Measurements from ENCODE around the gene RNF8.
"Not testable (repeated sequence)": the region's sequence is repeated elsewhere in the genome, so short reads cannot be mapped to it uniquely, and the experiment has no call there.

The RNF8 gene

GRCh38 chr6:37321516-37322415 is 32.0 kb upstream of the RNF8 start:
- no peak for DNase-seq (ENCODE audit: low spot score)

- no peak for DNase-seq (ENCODE audit: low spot score)
These were observed 30.2 kb upstream of the RNF8 start for GRCh38 chr6:37323580-37323979.

- DNase-seq (ENCODE audit: low spot score): no peak
These were observed 29.4 kb upstream of the RNF8 start for GRCh38 chr6:37324131-37325033.

GRCh38 chr6:37330345-37330744 is 23.4 kb upstream of the RNF8 start:
- not testable (repeated sequence) for DNase-seq (ENCODE audit: low spot score)

GRCh38 chr6:37331047-37331446 is 22.7 kb upstream of the RNF8 start:
- no peak for DNase-seq (ENCODE audit: low spot score)

- DNase-seq (ENCODE audit: low spot score): no peak
These were observed 20.9 kb upstream of the RNF8 start for GRCh38 chr6:37332894-37333293.

- no peak for DNase-seq (ENCODE audit: low spot score)
These were observed 19.7 kb upstream of the RNF8 start for GRCh38 chr6:37334047-37334446.

GRCh38 chr6:37338317-37338716 is 15.5 kb upstream of the RNF8 start:
- not testable (repeated sequence) for DNase-seq (ENCODE audit: low spot score)

GRCh38 chr6:37338745-37339255 is 15.0 kb upstream of the RNF8 start:
- no peak for DNase-seq (ENCODE audit: low spot score)

GRCh38 chr6:37339741-37340638 is 13.8 kb upstream of the RNF8 start:
- no peak for DNase-seq (ENCODE audit: low spot score)

- no peak for DNase-seq (ENCODE audit: low spot score)
These were observed 13.2 kb upstream of the RNF8 start for GRCh38 chr6:37340639-37340943.

GRCh38 chr6:37343248-37343647 is 10.5 kb upstream of the RNF8 start:
- no peak for DNase-seq (ENCODE audit: low spot score)

GRCh38 chr6:37344308-37344707 is 9.5 kb upstream of the RNF8 start:
- DNase-seq (ENCODE audit: low spot score): no peak

- DNase-seq (ENCODE audit: low spot score): not testable (repeated sequence)
These were observed 8.0 kb upstream of the RNF8 start for GRCh38 chr6:37345804-37346203.

GRCh38 chr6:37347177-37347576 is 6.6 kb upstream of the RNF8 start:
- DNase-seq (ENCODE audit: low spot score): no peak

- no peak for DNase-seq (ENCODE audit: low spot score)
These were observed 6.1 kb upstream of the RNF8 start for GRCh38 chr6:37347670-37348111.

- no peak for DNase-seq (ENCODE audit: low spot score)
These were observed 2.8 kb upstream of the RNF8 start for GRCh38 chr6:37351027-37351426.

GRCh38 chr6:37352384-37352783 is 1.4 kb upstream of the RNF8 start:
- DNase-seq (ENCODE audit: low spot score): no peak

GRCh38 chr6:37354526-37355384 is 972 bp downstream of the RNF8 start:
- peak; percentile 16 for DNase-seq (ENCODE audit: low spot score)

- DNase-seq (ENCODE audit: low spot score): no peak
These were observed 3.5 kb downstream of the RNF8 start for GRCh38 chr6:37357288-37357687.

GRCh38 chr6:37357860-37358259 is 4.1 kb downstream of the RNF8 start:
- no peak for DNase-seq (ENCODE audit: low spot score)
